GM12878 (cell line): ENCODE measurements around the gene CRACDL. TPM values are rescaled to one million over a fixed set of nuclear protein-coding genes. Genes with fewer than 3 reads are reported as not detected.

Source experiments
- ATAC-seq: fragments of 200-7000 bp; cut with Tn5 transposase; 3 replicates; pipeline ENCODE4 v1.9.1; 2020; ENCODE audit warnings: mild to moderate bottlenecking, moderate library complexity
- BruUV-seq: library from RNA; stranded (reverse); fragments of 400-500 nt; replicated peaks from 2 replicates; lab custom pipeline; 2021; lab: Mats Ljungman, UMichigan
- CTCF ChIA-PET: fragments of 300-600 bp; sonication (Branson Sonifier 250); formaldehyde crosslinking; extraction: SDS; loops from one replicate; lab custom pipeline; 2021; ENCODE audit warnings: inconsistent platforms; lab: Yijun Ruan, JAX
- POLR2A ChIA-PET: fragments of 350-600 bp; formaldehyde crosslinking; extraction: SDS; loops from one replicate; lab custom pipeline; 2021; ENCODE audit warnings: inconsistent platforms; lab: Charles Lee
- RAD21 ChIA-PET: fragments of 300-600 bp; sonication (Branson Sonifier 250); formaldehyde crosslinking; loops from one replicate; lab custom pipeline; 2023; ENCODE audit warnings: antibody characterized with exemption; ENCODE audit not compliant: unreplicated experiment; lab: Charles Lee
- SMC1A ChIA-PET: fragments of 300-600 bp; sonication (Branson Sonifier 250); formaldehyde crosslinking; loops from one replicate; lab custom pipeline; 2023; ENCODE audit not compliant: unreplicated experiment, uncharacterized antibody; lab: Charles Lee
- DNase-seq: peaks from one replicate; pipeline ENCODE4 v3.0.0-alpha.2; 2011; ENCODE audit warnings: low read depth, low spot score
- FAIRE-seq: peaks from 3 replicates; lab custom pipeline; 2011; peaks lifted over from hg19 to GRCh38; lab: Jason Lieb, UNC
- H2AFZ ChIP-seq: 2 replicates; pipeline ENCODE4 v1.6.0; 2011; ENCODE audit warnings: low read depth, low read length, control low read depth; ENCODE audit not compliant: control insufficient read depth
- H3K27ac ChIP-seq: 2 replicates; pipeline ENCODE4 v1.5.1; 2011; ENCODE audit warnings: control low read depth; ENCODE audit not compliant: control insufficient read depth, insufficient read depth
- H3K27me3 ChIP-seq, 2 experiments: replicated peaks in 1 of 2; 2 replicates each; pipeline versions ENCODE4 v1.6.0 to v1.6.1; 2011; ENCODE audit warnings: low read length in 1 of 2; ENCODE audit not compliant: control insufficient read depth in 2 of 2, insufficient read depth in 2 of 2
- H3K36me3 ChIP-seq, 2 experiments: 2 replicates each; pipeline ENCODE4 v1.5.1; 2011; ENCODE audit warnings: low read length in 1 of 2; ENCODE audit not compliant: control insufficient read depth in 2 of 2, insufficient read depth in 2 of 2
- H3K4me1 ChIP-seq: 2 replicates; pipeline ENCODE4 v1.6.1; 2011; ENCODE audit warnings: mild to moderate bottlenecking, low read length, moderate library complexity, mixed read lengths; ENCODE audit not compliant: control insufficient read depth, insufficient read depth
- H3K4me2 ChIP-seq: 2 replicates; pipeline ENCODE4 v1.6.0; 2011; ENCODE audit warnings: control low read depth; ENCODE audit not compliant: control insufficient read depth, insufficient read depth
- H3K4me3 ChIP-seq: fragments of 200-600 bp; sonication (generic); 2 replicates; pipeline ENCODE4 v1.5.1; 2016
- H3K79me2 ChIP-seq: 2 replicates; pipeline ENCODE4 v1.6.0; 2011; ENCODE audit warnings: low read length; ENCODE audit not compliant: control insufficient read depth, insufficient read depth
- H3K9ac ChIP-seq: 2 replicates; pipeline ENCODE4 v1.8.0; 2011; ENCODE audit warnings: low read length, control low read depth, mixed read lengths; ENCODE audit not compliant: control insufficient read depth, insufficient read depth
- H3K9me3 ChIP-seq: replicated peaks from 3 replicates; pipeline ENCODE4 v1.5.1; 2011; ENCODE audit warnings: mild to moderate bottlenecking, low read length; ENCODE audit not compliant: control insufficient read depth, insufficient read depth
- H4K20me1 ChIP-seq: 2 replicates; pipeline ENCODE4 v1.6.0; 2011; ENCODE audit not compliant: control insufficient read depth, insufficient read depth
- BCL11A ChIP-seq: IDR thresholded peaks from 2 replicates; pipeline ENCODE4 v1.6.1; 2011; ENCODE audit warnings: low read depth, low read length
- BMI1 ChIP-seq: fragments of 450-650 bp; IDR thresholded peaks from 2 replicates; pipeline ENCODE4 v1.6.1; 2016; ENCODE audit warnings: mild to moderate bottlenecking, moderate library complexity, borderline replicate concordance
- CREM ChIP-seq: IDR thresholded peaks from 2 replicates; pipeline ENCODE4 v1.6.1; 2014; ENCODE audit warnings: antibody characterized with exemption, low read depth
- DPF2 ChIP-seq: fragments of 450-650 bp; IDR thresholded peaks from 2 replicates; pipeline ENCODE4 v1.6.1; 2017; ENCODE audit warnings: mild to moderate bottlenecking
- FOS ChIP-seq: IDR thresholded peaks from 3 replicates; pipeline ENCODE4 v1.6.1; 2011; ENCODE audit warnings: borderline replicate concordance; ENCODE audit not compliant: insufficient read length; ENCODE audit errors: extremely low read depth
- KAT2A ChIP-seq: conservative IDR thresholded peaks from 2 replicates; pipeline ENCODE4 v1.6.1; 2011; ENCODE audit warnings: low read depth, low read length; ENCODE audit not compliant: control insufficient read depth
- LARP7 ChIP-seq: fragments of 450-650 bp; IDR thresholded peaks from 2 replicates; pipeline ENCODE4 v1.6.1; 2017; ENCODE audit warnings: mild to moderate bottlenecking
- MEF2A ChIP-seq: IDR thresholded peaks from 2 replicates; pipeline ENCODE4 v1.6.1; 2011; ENCODE audit warnings: low read depth, mild to moderate bottlenecking, low read length, moderate library complexity; ENCODE audit not compliant: insufficient read depth
- MTA2 ChIP-seq: fragments of 450-650 bp; IDR thresholded peaks from 2 replicates; pipeline ENCODE4 v1.6.1; 2016; ENCODE audit warnings: low read depth, mild to moderate bottlenecking, moderate library complexity
- MXI1 ChIP-seq: fragments of 150-350 bp; IDR thresholded peaks from 2 replicates; pipeline ENCODE4 v1.6.1; 2011; ENCODE audit warnings: low read depth, mild to moderate bottlenecking, inconsistent platforms, low read length, improper control_type of control experiment
- NR2C2 ChIP-seq: IDR thresholded peaks from 2 replicates; pipeline ENCODE4 v1.6.1; 2011; ENCODE audit warnings: borderline replicate concordance, low read depth; ENCODE audit not compliant: control insufficient read depth, insufficient read length
- RAD51 ChIP-seq: fragments of 450-650 bp; IDR thresholded peaks from 2 replicates; pipeline ENCODE4 v1.6.1; 2016; ENCODE audit warnings: moderate library complexity, mild to moderate bottlenecking, inconsistent platforms
- RB1 ChIP-seq: fragments of 450-650 bp; formaldehyde crosslinking; IDR thresholded peaks from 2 replicates; pipeline ENCODE4 v1.6.1; 2017; ENCODE audit warnings: mild to moderate bottlenecking, borderline replicate concordance
- YBX1 ChIP-seq: fragments of 450-650 bp; IDR thresholded peaks from 2 replicates; pipeline ENCODE4 v1.6.1; 2016; ENCODE audit warnings: antibody characterized with exemption
- ZNF622 ChIP-seq: fragments of 450-650 bp; IDR thresholded peaks from 2 replicates; pipeline ENCODE4 v1.6.1; 2017; ENCODE audit warnings: mild to moderate bottlenecking, inconsistent platforms
- ZZZ3 ChIP-seq: IDR thresholded peaks from 2 replicates; pipeline ENCODE4 v1.6.1; 2011; ENCODE audit warnings: low read depth; ENCODE audit not compliant: control insufficient read depth, insufficient read length
- WGBS: methylation state at CpG from one replicate; pipeline ENCODE4 v1.1.6; 2016; ENCODE audit warnings: low lambda C conversion rate; ENCODE audit not compliant: insufficient replicate concordance, insufficient coverage; ENCODE audit errors: missing lambda C conversion rate; 5-methylcytosine and 5-hydroxymethylcytosine counted together
- in situ Hi-C: fragments of 300-500 bp; cut with MboI; formaldehyde crosslinking; loops from 9 replicates; pipeline ENCODE4 v1.14.3; 2018; ENCODE audit warnings: mixed read lengths
- intact Hi-C: fragments of 100-400 bp; cut with micrococcal nuclease; formaldehyde crosslinking; loops from one replicate; pipeline ENCODE4 v1.14.2; 2022; ENCODE audit not compliant: unreplicated experiment
- polyA plus RNA-seq, 11 experiments: library from polyadenylated mRNA; depleted of rRNA in 4 of 11; unstranded in 6 of 11; stranded (reverse) in 5 of 11; fragments of >200 nt; fragmentation: Nextera tagmentation in 4 of 11; fragmentation: Illumina TruSeq in 1 of 11; extraction: Ambion mirVana in 4 of 11; extraction: Trizol in 1 of 11; gene quantifications; 1 replicate in 1 of 11; 2 replicates in 10 of 11; pipeline versions ENCODE4 v1.2.1 to v1.2.3, GENCODE V29; 2011 to 2016; ENCODE audit warnings: inconsistent platforms in 2 of 11, missing spikeins in 2 of 11, low read depth in 1 of 11
- total RNA-seq, 4 experiments: library from RNA; depleted of rRNA in 3 of 4; stranded (reverse); fragments of >200 nt in 3 of 4; fragmentation: Illumina TruSeq in 1 of 4; extraction: Trizol in 1 of 4; gene quantifications; 2 replicates each; pipeline versions ENCODE4 v1.2.1 to v1.2.3, GENCODE V29; 2013 to 2021
- TF ChIP-seq, protein P1 (sequence below): IDR thresholded peaks from 2 replicates; pipeline ENCODE4 v1.6.1; 2011; ENCODE audit warnings: mild to moderate bottlenecking, low read depth, low read length, moderate library complexity; ENCODE audit not compliant: insufficient replicate concordance

CRACDL gene
- total and polyA plus RNA-seq, 10 of the 15 experiments (the other 5 are each of a cell fraction or from before 2014, with no cell fraction given): 0.03 to 0.72 (median 0.14) TPM

GRCh38 chr2:98793275-98793674, 142.8 kb downstream of the CRACDL start (continued):
- TF ChIP-seq, protein P1, sequence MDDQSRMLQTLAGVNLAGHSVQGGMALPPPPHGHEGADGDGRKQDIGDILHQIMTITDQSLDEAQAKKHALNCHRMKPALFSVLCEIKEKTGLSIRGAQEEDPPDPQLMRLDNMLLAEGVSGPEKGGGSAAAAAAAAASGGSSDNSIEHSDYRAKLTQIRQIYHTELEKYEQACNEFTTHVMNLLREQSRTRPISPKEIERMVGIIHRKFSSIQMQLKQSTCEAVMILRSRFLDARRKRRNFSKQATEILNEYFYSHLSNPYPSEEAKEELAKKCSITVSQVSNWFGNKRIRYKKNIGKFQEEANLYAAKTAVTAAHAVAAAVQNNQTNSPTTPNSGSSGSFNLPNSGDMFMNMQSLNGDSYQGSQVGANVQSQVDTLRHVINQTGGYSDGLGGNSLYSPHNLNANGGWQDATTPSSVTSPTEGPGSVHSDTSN: no peak

DNA sequence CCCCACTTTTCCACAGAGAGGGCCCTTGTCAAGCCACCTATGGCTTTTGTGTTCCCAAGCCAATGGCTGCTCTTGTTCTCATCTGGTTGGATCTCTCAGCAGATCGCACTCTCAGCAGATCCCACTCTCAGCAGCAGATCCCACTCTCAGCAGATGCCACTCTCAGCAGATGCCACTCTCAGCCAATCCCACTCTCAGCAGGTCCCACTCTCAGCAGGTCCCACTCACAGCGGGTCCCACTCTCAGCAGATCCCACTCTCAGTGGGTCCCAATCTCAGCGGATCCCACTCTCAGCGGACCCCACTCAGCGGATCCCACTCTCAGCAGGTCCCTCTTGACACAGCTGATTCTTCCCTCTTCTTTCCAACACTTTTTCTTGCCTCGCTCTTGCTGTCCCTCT, 145.8 kb downstream of the CRACDL start:
- intact Hi-C loops: no loop called here
- ChIA-PET CTCF (interaction anchor here (2.4 kb wide), 1 partner anchor 141 kb away, joined by 5 read pairs; no protein-coding TSS in a partner anchor), RAD21 (no interaction called here), POLR2A (no interaction called here), SMC1A (interaction anchor here (1.7 kb wide), 1 partner anchor 19 kb away, joined by 4 read pairs; no protein-coding TSS in a partner anchor)
- Histone ChIP-seq H3K27ac (no peak overlapping the region), H4K20me1 (no peaks in the 10 kb centered on the region), H3K27me3 (no peaks in the 10 kb centered on the region), H3K79me2 (no peaks in the 10 kb centered on the region), H3K36me3 (no peaks in the 10 kb centered on the region), H3K4me1 (no peaks in the 10 kb centered on the region), H2AFZ (no peak overlapping the region), H3K9me3 (no peaks in the 10 kb centered on the region), H3K9ac (no peak overlapping the region), H3K4me2 (no peak overlapping the region), H3K4me3 (no peak overlapping the region)
- no peak for FAIRE-seq
- DNase-seq: no peak
- ATAC-seq: no peak
- in situ Hi-C loops: no loop called here
- WGBS: 46% methylated on average over 6 of the region's 6 CpGs
- BruUV-seq: no TSS peak
- no peak for TF ChIP-seq FOS
- no peak for TF ChIP-seq KAT2A
- TF ChIP-seq ZZZ3: no peak
- no peak for TF ChIP-seq ZNF622
- TF ChIP-seq DPF2: no peak
- TF ChIP-seq NR2C2: no peak
- no peak for TF ChIP-seq BCL11A
- TF ChIP-seq MXI1: no peak
- no peak for TF ChIP-seq CREM
- TF ChIP-seq RAD51: no peak
- no peak for TF ChIP-seq LARP7
- no peak for TF ChIP-seq RB1
- no peak for TF ChIP-seq MTA2
- TF ChIP-seq MEF2A: no peak
- no peak for TF ChIP-seq BMI1
- no peak for TF ChIP-seq YBX1
